ENCODE data around the gene UCN. TPM values are rescaled to one million over a fixed set of nuclear protein-coding genes. Genes with fewer than 3 reads are reported as not detected.

Gene UCN
- total and polyA plus RNA-seq, 10 of the 15 experiments (the other 5 are each of a cell fraction or from before 2014, with no cell fraction given): 0.10 to 3.8 (median 1.1) TPM; not detected in 1

- Histone ChIP-seq H2AFZ (ENCODE audit: control insufficient read depth, low read depth, low read length) (peak within 1 kb of the TSS; percentile 85), H3K27ac (ENCODE audit: control insufficient read depth, insufficient read depth) (peak within 1 kb of the TSS; percentile 95), H4K20me1 (ENCODE audit: control insufficient read depth, insufficient read depth) (no peaks in the 10 kb centered on the region), H3K4me1 (ENCODE audit: control insufficient read depth, insufficient read depth, low read length) (peaks cover 6% of the 10 kb centered on the region), H3K36me3 (ENCODE audit: control insufficient read depth in 2 of 2, insufficient read depth in 2 of 2, low read length in 1 of 2) (peaks cover 2 to 10% of the 10 kb centered on the region in 2 experiments), H3K9ac (ENCODE audit: control insufficient read depth, insufficient read depth, low read length) (peak within 1 kb of the TSS; percentile 98), H3K4me3 (peak within 1 kb of the TSS; percentile 99), H3K79me2 (ENCODE audit: control insufficient read depth, insufficient read depth, low read length) (peaks cover 27% of the 10 kb centered on the region), H3K4me2 (ENCODE audit: control insufficient read depth, insufficient read depth) (peak within 1 kb of the TSS; percentile 99), H3K27me3 (replicated peaks in 1 of 2; ENCODE audit: control insufficient read depth in 2 of 2, insufficient read depth in 2 of 2, low read length in 1 of 2) (no peaks in the 10 kb centered on the region), H3K9me3 (replicated peaks; ENCODE audit: control insufficient read depth, insufficient read depth, low read length) (no peaks in the 10 kb centered on the region)
- POLR2A ChIA-PET: interaction anchor here (0.7 to 1.9 kb wide), 5 partner anchors 24 to 306 kb away, joined by 3 to 5 read pairs (median 4); partner anchors contain the start of genes CCDC121, GPN1, GTF3C2 and PREB
- DNase-seq (ENCODE audit: low read depth, low spot score): peak; percentile 61
- RAD21 ChIA-PET (ENCODE audit: unreplicated experiment): interaction anchor here (1.4 to 1.9 kb wide), 4 partner anchors 20 to 106 kb away, joined by 4 to 6 read pairs (median 5); partner anchors contain the start of gene NRBP1
- BruUV-seq (replicated peaks): TSS peak; percentile 99
- CTCF ChIA-PET: interaction anchor here (0.9 to 5.7 kb wide), 7 partner anchors 20 to 360 kb away, joined by 3 to 49 read pairs (median 6); no protein-coding TSS in a partner anchor
- peak; percentile 97 for FAIRE-seq
- SMC1A ChIA-PET (ENCODE audit: uncharacterized antibody, unreplicated experiment): interaction anchor here (0.8 to 3.1 kb wide), 7 partner anchors 9 to 108 kb away, joined by 3 to 17 read pairs (median 4); partner anchors contain the start of genes EIF2B4 and GTF3C2
- 4% methylated on average over 39 of the region's 39 CpGs for WGBS (ENCODE audit: insufficient coverage, insufficient replicate concordance, low lambda C conversion rate, missing lambda C conversion rate)
- peak; percentile 97 for ATAC-seq
- in situ Hi-C loops (cut with MboI) (no loop called here), intact Hi-C loops (cut with micrococcal nuclease; ENCODE audit: unreplicated experiment) (loop anchor here (2.0 kb wide), 1 partner anchor 48 kb away; the partner anchor contains the start of genes EIF2B4 and SNX17)
- TF ChIP-seq MTA3 (IDR thresholded peaks at IDR 0.05; ENCODE audit: borderline replicate concordance, low read length) (peak; percentile 87; the same call in 1 of the 2 replicates), IKZF2 (IDR thresholded peaks at IDR 0.05) (0 out of 4 replicates have a peak, but pooled peaks of 1 of the 2 experiments have one; percentile 53), STAT3 (IDR thresholded peaks at IDR 0.05; ENCODE audit: low read depth, low read length) (no peak), HCFC1 (IDR thresholded peaks at IDR 0.05; ENCODE audit: low read length) (peak; percentile 67), CBFB (IDR thresholded peaks at IDR 0.05; ENCODE audit: low read depth) (peak; percentile 88), ATF7 (IDR thresholded peaks at IDR 0.05; ENCODE audit: low read depth) (peak; percentile 66; the same call in 1 of the 2 replicates), SIX5 (IDR thresholded peaks at IDR 0.05; ENCODE audit: low read depth, low read length, severe bottlenecking) (no peak), MEF2A (IDR thresholded peaks at IDR 0.05; ENCODE audit: insufficient read depth, low read depth, low read length) (no peak), MXI1 (IDR thresholded peaks at IDR 0.05; ENCODE audit: low read depth, low read length) (peak; percentile 93), MEF2B (IDR thresholded peaks at IDR 0.05; ENCODE audit: partially characterized antibody, poor library complexity, severe bottlenecking) (no peak), STAT1 (conservative IDR thresholded peaks at IDR 0.05) (0 out of 2 replicates have a peak, but pooled peaks have one; percentile 15), HDGF (IDR thresholded peaks at IDR 0.05) (0 out of 2 replicates have a peak, but pooled peaks have one; percentile 47), JUNB (IDR thresholded peaks at IDR 0.05) (no peak), ATF2 (IDR thresholded peaks at IDR 0.05; ENCODE audit: low read length) (no peak), SREBF2 (IDR thresholded peaks at IDR 0.05; ENCODE audit: low read length) (no peak), ZBED1 (IDR thresholded peaks at IDR 0.05; ENCODE audit: borderline replicate concordance) (peak; percentile 84; the same call in 1 of the 2 replicates), SUZ12 (IDR thresholded peaks at IDR 0.05; ENCODE audit: unreplicated experiment) (no peak), E2F8 (IDR thresholded peaks at IDR 0.05; ENCODE audit: low read depth, partially characterized antibody) (peak; percentile 71), GABPA (IDR thresholded peaks at IDR 0.05; ENCODE audit: low read depth) (peak; percentile 91), GATAD2B (conservative IDR thresholded peaks at IDR 0.05; ENCODE audit: low read depth) (peak; percentile 33; the same call in 1 of the 2 replicates)
Observed at GRCh38 chr2:27322766-27323595, 14.7 kb upstream of the UCN start, which contains the start of gene MPV17. TSS of gene MPV17 (minus strand) at chr2:27323097. CDS start at chr2:27322517, 580 bp downstream.

Data from GM12878 (cell line).